ENCODE measurements around the gene ULK4. TPM values are rescaled to one million over a fixed set of nuclear protein-coding genes. Genes with fewer than 3 reads are reported as not detected.

ULK4 gene
- total RNA-seq, 1 experiment from 2014 or later: 3.6 TPM

- no peaks in the 10 kb centered on the region for H3K9me3 ChIP-seq
- no peaks in the 10 kb centered on the region for H3K36me3 ChIP-seq
- no peak overlapping the region for H3K4me3 ChIP-seq
- no peaks in the 10 kb centered on the region for H3K27me3 ChIP-seq
- DNase-seq: peak; percentile 72
These were observed 693.8 kb downstream of the ULK4 start for GRCh38 chr3:41267975-41268640.

GRCh38 chr3:41265823-41266273, 696.1 kb downstream of the ULK4 start:
- Histone ChIP-seq H3K27me3 (no peaks in the 10 kb centered on the region), H3K9me3 (no peaks in the 10 kb centered on the region), H3K4me3 (no peak overlapping the region), H3K36me3 (no peaks in the 10 kb centered on the region)
- peak; percentile 52 for DNase-seq

GRCh38 chr3:41265011-41265545, 696.8 kb downstream of the ULK4 start:
- H3K27me3 ChIP-seq: no peaks in the 10 kb centered on the region
- no peaks in the 10 kb centered on the region for H3K9me3 ChIP-seq
- H3K36me3 ChIP-seq: no peaks in the 10 kb centered on the region
- peak; percentile 38 for DNase-seq
- H3K4me3 ChIP-seq: no peak overlapping the region

GRCh38 chr3:41260063-41260450, 701.8 kb downstream of the ULK4 start:
- H3K27me3 ChIP-seq: no peaks in the 10 kb centered on the region
- no peak overlapping the region for H3K4me3 ChIP-seq
- no peaks in the 10 kb centered on the region for H3K9me3 ChIP-seq
- H3K36me3 ChIP-seq: no peaks in the 10 kb centered on the region
- no peak for DNase-seq

GRCh38 chr3:41259449-41260062, 702.3 kb downstream of the ULK4 start:
- DNase-seq: no peak
- Histone ChIP-seq H3K9me3 (no peaks in the 10 kb centered on the region), H3K27me3 (no peaks in the 10 kb centered on the region), H3K4me3 (no peak overlapping the region), H3K36me3 (no peaks in the 10 kb centered on the region)

GRCh38 chr3:41258239-41258800, 703.6 kb downstream of the ULK4 start:
- Histone ChIP-seq H3K4me3 (no peak overlapping the region), H3K36me3 (no peaks in the 10 kb centered on the region), H3K9me3 (no peaks in the 10 kb centered on the region), H3K27me3 (no peaks in the 10 kb centered on the region)
- DNase-seq: no peak

- H3K4me3 ChIP-seq: no peak overlapping the region
- no peaks in the 10 kb centered on the region for H3K9me3 ChIP-seq
- H3K27me3 ChIP-seq: no peaks in the 10 kb centered on the region
- no peak for DNase-seq
- no peaks in the 10 kb centered on the region for H3K36me3 ChIP-seq
These were observed 710.3 kb downstream of the ULK4 start for GRCh38 chr3:41251593-41251992.

GRCh38 chr3:41250825-41251224, 711.1 kb downstream of the ULK4 start:
- Histone ChIP-seq H3K27me3 (no peaks in the 10 kb centered on the region), H3K9me3 (no peaks in the 10 kb centered on the region), H3K4me3 (no peak overlapping the region), H3K36me3 (no peaks in the 10 kb centered on the region)
- no peak for DNase-seq

GRCh38 chr3:41249318-41249717, 712.6 kb downstream of the ULK4 start:
- Histone ChIP-seq H3K4me3 (no peak overlapping the region), H3K27me3 (no peaks in the 10 kb centered on the region), H3K36me3 (no peaks in the 10 kb centered on the region), H3K9me3 (no peaks in the 10 kb centered on the region)
- no peak for DNase-seq

GRCh38 chr3:41248525-41248924, 713.4 kb downstream of the ULK4 start:
- DNase-seq: no peak
- no peaks in the 10 kb centered on the region for H3K9me3 ChIP-seq

GRCh38 chr3:41247055-41248004, 714.6 kb downstream of the ULK4 start:
- Histone ChIP-seq H3K9me3 (no peaks in the 10 kb centered on the region), H3K27me3 (no peaks in the 10 kb centered on the region), H3K4me3 (no peak overlapping the region), H3K36me3 (no peaks in the 10 kb centered on the region; the same call in 1 of the 2 replicates)
- DNase-seq: no peak

More at GRCh38 chr3:41248525-41248924, 713.4 kb downstream of the ULK4 start:
- H3K36me3 ChIP-seq: no peaks in the 10 kb centered on the region
- no peak overlapping the region for H3K4me3 ChIP-seq
- no peaks in the 10 kb centered on the region for H3K27me3 ChIP-seq

GRCh38 chr3:41244620-41245336, 717.1 kb downstream of the ULK4 start:
- Histone ChIP-seq H3K9me3 (no peaks in the 10 kb centered on the region), H3K27me3 (no peaks in the 10 kb centered on the region), H3K4me3 (no peak overlapping the region), H3K36me3 (peaks cover 16% of the 10 kb centered on the region)
- DNase-seq: no peak

GRCh38 chr3:41243183-41243582, 718.7 kb downstream of the ULK4 start:
- no peak for DNase-seq
- no peak overlapping the region for H3K4me3 ChIP-seq
- no peaks in the 10 kb centered on the region for H3K27me3 ChIP-seq
- H3K9me3 ChIP-seq: no peaks in the 10 kb centered on the region
- peaks cover 29% of the 10 kb centered on the region for H3K36me3 ChIP-seq

- DNase-seq: no peak
- peaks cover 36% of the 10 kb centered on the region for H3K36me3 ChIP-seq
- H3K4me3 ChIP-seq: no peak overlapping the region
- no peaks in the 10 kb centered on the region for H3K27me3 ChIP-seq
- no peaks in the 10 kb centered on the region for H3K9me3 ChIP-seq
These were observed 719.9 kb downstream of the ULK4 start for GRCh38 chr3:41241800-41242571.

GRCh38 chr3:41241161-41241560, 720.7 kb downstream of the ULK4 start:
- Histone ChIP-seq H3K9me3 (no peaks in the 10 kb centered on the region), H3K4me3 (no peak overlapping the region), H3K27me3 (no peaks in the 10 kb centered on the region), H3K36me3 (peaks cover 44% of the 10 kb centered on the region)
- DNase-seq: no peak

Data from MG63 (cell line).